ENCODE data around the gene S100Z. TPM values are rescaled to one million over a fixed set of nuclear protein-coding genes. Genes with fewer than 3 reads are reported as not detected.

S100Z gene
- polyA plus RNA-seq, 2 of the 4 experiments (the other 2 are of a cell fraction) = not detected

GRCh38 chr5:76804266-76804665 lies 45.5 kb upstream of the S100Z start:
- H3K4me1 ChIP-seq = peaks cover 85% of the 10 kb centered on the region
- ATAC-seq = peak; percentile 51 to 64
- no peak overlapping the region for H3K4me3 ChIP-seq
- POLR2A ChIA-PET = interaction anchor here (0.5 to 5.1 kb wide), 6 partner anchors 8 to 60 kb away, joined by 3 to 218 read pairs (median 14); partner anchors contain the start of gene F2RL1
- H3K27ac ChIP-seq = peak overlapping the region; percentile 90 to 98
- no peaks in the 10 kb centered on the region for H3K9me3 ChIP-seq
- DNase-seq (ENCODE audit: low read depth in 1 of 2, low spot score in 1 of 2) = peak; percentile 81 to 98
- 2% methylated on average over 8 of the region's 8 CpGs for WGBS (ENCODE audit: missing lambda C conversion rate)
- CTCF ChIA-PET = interaction anchor here (0.6 to 5.0 kb wide), 10 partner anchors 11 to 202 kb away, joined by 3 to 33 read pairs (median 4); partner anchors contain the start of gene F2RL1
- H3K4me2 ChIP-seq = peak overlapping the region; percentile 85
- FAIRE-seq = no peak
- TF ChIP-seq POLR2A (IDR thresholded peaks at IDR 0.05; ENCODE audit: low read length) = no peak
- no peak for TF ChIP-seq EHMT2 (IDR thresholded peaks at IDR 0.05; ENCODE audit: low read depth)
- peak; percentile 81 for TF ChIP-seq MAX (IDR thresholded peaks at IDR 0.05)
- TF ChIP-seq, protein P1, sequence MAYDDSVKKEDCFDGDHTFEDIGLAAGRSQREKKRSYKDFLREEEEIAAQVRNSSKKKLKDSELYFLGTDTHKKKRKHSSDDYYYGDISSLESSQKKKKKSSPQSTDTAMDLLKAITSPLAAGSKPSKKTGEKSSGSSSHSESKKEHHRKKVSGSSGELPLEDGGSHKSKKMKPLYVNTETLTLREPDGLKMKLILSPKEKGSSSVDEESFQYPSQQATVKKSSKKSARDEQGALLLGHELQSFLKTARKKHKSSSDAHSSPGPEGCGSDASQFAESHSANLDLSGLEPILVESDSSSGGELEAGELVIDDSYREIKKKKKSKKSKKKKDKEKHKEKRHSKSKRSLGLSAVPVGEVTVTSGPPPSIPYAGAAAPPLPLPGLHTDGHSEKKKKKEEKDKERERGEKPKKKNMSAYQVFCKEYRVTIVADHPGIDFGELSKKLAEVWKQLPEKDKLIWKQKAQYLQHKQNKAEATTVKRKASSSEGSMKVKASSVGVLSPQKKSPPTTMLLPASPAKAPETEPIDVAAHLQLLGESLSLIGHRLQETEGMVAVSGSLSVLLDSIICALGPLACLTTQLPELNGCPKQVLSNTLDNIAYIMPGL (CRISPR knock-in tag; IDR thresholded peaks at IDR 0.05; ENCODE audit: borderline replicate concordance) = no peak
- no peak for TF ChIP-seq CBX8 (IDR thresholded peaks at IDR 0.05)
- TF ChIP-seq, protein P2, sequence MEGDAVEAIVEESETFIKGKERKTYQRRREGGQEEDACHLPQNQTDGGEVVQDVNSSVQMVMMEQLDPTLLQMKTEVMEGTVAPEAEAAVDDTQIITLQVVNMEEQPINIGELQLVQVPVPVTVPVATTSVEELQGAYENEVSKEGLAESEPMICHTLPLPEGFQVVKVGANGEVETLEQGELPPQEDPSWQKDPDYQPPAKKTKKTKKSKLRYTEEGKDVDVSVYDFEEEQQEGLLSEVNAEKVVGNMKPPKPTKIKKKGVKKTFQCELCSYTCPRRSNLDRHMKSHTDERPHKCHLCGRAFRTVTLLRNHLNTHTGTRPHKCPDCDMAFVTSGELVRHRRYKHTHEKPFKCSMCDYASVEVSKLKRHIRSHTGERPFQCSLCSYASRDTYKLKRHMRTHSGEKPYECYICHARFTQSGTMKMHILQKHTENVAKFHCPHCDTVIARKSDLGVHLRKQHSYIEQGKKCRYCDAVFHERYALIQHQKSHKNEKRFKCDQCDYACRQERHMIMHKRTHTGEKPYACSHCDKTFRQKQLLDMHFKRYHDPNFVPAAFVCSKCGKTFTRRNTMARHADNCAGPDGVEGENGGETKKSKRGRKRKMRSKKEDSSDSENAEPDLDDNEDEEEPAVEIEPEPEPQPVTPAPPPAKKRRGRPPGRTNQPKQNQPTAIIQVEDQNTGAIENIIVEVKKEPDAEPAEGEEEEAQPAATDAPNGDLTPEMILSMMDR (IDR thresholded peaks at IDR 0.05) = no peak
- no peak for TF ChIP-seq TP53 (CRISPR knock-in tag; IDR thresholded peaks at IDR 0.05)
- TF ChIP-seq TFCP2L1 (CRISPR knock-in tag; IDR thresholded peaks at IDR 0.05) = no peak
- no peak for TF ChIP-seq HOXA7 (CRISPR knock-in tag; IDR thresholded peaks at IDR 0.05)
- peak; percentile 97 for TF ChIP-seq GATA3 (IDR thresholded peaks at IDR 0.05; ENCODE audit: borderline replicate concordance)
- peak; percentile 83 to 85; a peak in 4 of 5 replicates for TF ChIP-seq JUN (IDR thresholded peaks at IDR 0.05)
- no peak for TF ChIP-seq RFX5 (IDR thresholded peaks at IDR 0.05)
- TF ChIP-seq SMC3 (IDR thresholded peaks at IDR 0.05) = no peak
- TF ChIP-seq HOXB5 (CRISPR knock-in tag; IDR thresholded peaks at IDR 0.05) = peak; percentile 85
- TF ChIP-seq ZC3H11A (IDR thresholded peaks at IDR 0.05) = no peak
- peak; percentile 6 to 22; a peak in 1 of 5 replicates for TF ChIP-seq RAD21 (conservative IDR thresholded peaks at IDR 0.05 in 1 of 2, IDR thresholded peaks at IDR 0.05 in 1 of 2)
- TF ChIP-seq ZNF302 (CRISPR knock-in tag; IDR thresholded peaks at IDR 0.05) = no peak
- 0 out of 2 replicates have a peak, but pooled peaks have one; percentile 21 for TF ChIP-seq HES2 (IDR thresholded peaks at IDR 0.05)
- TF ChIP-seq CHD4 (IDR thresholded peaks at IDR 0.05; ENCODE audit: borderline replicate concordance) = no peak
- peak; percentile 93 to 97 for TF ChIP-seq EP300 (IDR thresholded peaks at IDR 0.05)
- TF ChIP-seq ATOH8 (CRISPR knock-in tag; IDR thresholded peaks at IDR 0.05; ENCODE audit: low read depth) = peak; percentile 78
- no peak for TF ChIP-seq RNF2 (IDR thresholded peaks at IDR 0.05; ENCODE audit: borderline replicate concordance, low read depth)
- TF ChIP-seq ZFP36 (IDR thresholded peaks at IDR 0.05; ENCODE audit: borderline replicate concordance, partially characterized antibody) = no peak
- no peak for TF ChIP-seq ESRRA (IDR thresholded peaks at IDR 0.05; ENCODE audit: borderline replicate concordance, low read length)
- no peak for TF ChIP-seq RCOR1 (IDR thresholded peaks at IDR 0.05; ENCODE audit: low read depth, low read length)
- TF ChIP-seq, protein P3, sequence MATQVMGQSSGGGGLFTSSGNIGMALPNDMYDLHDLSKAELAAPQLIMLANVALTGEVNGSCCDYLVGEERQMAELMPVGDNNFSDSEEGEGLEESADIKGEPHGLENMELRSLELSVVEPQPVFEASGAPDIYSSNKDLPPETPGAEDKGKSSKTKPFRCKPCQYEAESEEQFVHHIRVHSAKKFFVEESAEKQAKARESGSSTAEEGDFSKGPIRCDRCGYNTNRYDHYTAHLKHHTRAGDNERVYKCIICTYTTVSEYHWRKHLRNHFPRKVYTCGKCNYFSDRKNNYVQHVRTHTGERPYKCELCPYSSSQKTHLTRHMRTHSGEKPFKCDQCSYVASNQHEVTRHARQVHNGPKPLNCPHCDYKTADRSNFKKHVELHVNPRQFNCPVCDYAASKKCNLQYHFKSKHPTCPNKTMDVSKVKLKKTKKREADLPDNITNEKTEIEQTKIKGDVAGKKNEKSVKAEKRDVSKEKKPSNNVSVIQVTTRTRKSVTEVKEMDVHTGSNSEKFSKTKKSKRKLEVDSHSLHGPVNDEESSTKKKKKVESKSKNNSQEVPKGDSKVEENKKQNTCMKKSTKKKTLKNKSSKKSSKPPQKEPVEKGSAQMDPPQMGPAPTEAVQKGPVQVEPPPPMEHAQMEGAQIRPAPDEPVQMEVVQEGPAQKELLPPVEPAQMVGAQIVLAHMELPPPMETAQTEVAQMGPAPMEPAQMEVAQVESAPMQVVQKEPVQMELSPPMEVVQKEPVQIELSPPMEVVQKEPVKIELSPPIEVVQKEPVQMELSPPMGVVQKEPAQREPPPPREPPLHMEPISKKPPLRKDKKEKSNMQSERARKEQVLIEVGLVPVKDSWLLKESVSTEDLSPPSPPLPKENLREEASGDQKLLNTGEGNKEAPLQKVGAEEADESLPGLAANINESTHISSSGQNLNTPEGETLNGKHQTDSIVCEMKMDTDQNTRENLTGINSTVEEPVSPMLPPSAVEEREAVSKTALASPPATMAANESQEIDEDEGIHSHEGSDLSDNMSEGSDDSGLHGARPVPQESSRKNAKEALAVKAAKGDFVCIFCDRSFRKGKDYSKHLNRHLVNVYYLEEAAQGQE (IDR thresholded peaks at IDR 0.05) = no peak
- TF ChIP-seq EHF (CRISPR knock-in tag; IDR thresholded peaks at IDR 0.05) = peak; percentile 82; the same call in 1 of the 2 replicates
- TF ChIP-seq ZSCAN20 (CRISPR knock-in tag; IDR thresholded peaks at IDR 0.05) = no peak
- TF ChIP-seq MYC (IDR thresholded peaks at IDR 0.05; ENCODE audit: borderline replicate concordance, low read length) = peak; percentile 69; the same call in 1 of the 2 replicates
- TF ChIP-seq HDAC2 (IDR thresholded peaks at IDR 0.05) = no peak
- no peak for TF ChIP-seq ELK1 (IDR thresholded peaks at IDR 0.05; ENCODE audit: low read depth, low read length)
- TF ChIP-seq MAZ (IDR thresholded peaks at IDR 0.05; ENCODE audit: borderline replicate concordance, low read depth, low read length) = no peak
- TF ChIP-seq HEYL (CRISPR knock-in tag; IDR thresholded peaks at IDR 0.05) = no peak

All from A549 (cell line).